Fibroblast of skin of scalp (primary cell): ENCODE data around the gene RER1.

Experiments
- DNase-seq: peaks from one replicate; pipeline ENCODE4 v3.0.0-alpha.2; 2013

Gene RER1

GRCh38 chr1:2408456-2408855 is 16.8 kb downstream of the RER1 start:
- DNase-seq = no peak

- DNase-seq = no peak
Observed at GRCh38 chr1:2408859-2409276, 17.2 kb downstream of the RER1 start.

GRCh38 chr1:2409745-2410144 is 18.1 kb downstream of the RER1 start:
- no peak for DNase-seq

GRCh38 chr1:2411801-2412394 is 20.3 kb downstream of the RER1 start:
- DNase-seq = no peak

GRCh38 chr1:2412395-2412772 is 20.7 kb downstream of the RER1 start, which contains the start of gene PEX10:
Gene PEX10, minus strand, starts transcription at chr1:2412564. Its CDS starts 62 bp downstream, at chr1:2412502.
- DNase-seq = peak; percentile 96

- DNase-seq = no peak
Observed at GRCh38 chr1:2412773-2413494, 21.3 kb downstream of the RER1 start.

- no peak for DNase-seq
Observed at GRCh38 chr1:2413495-2414296, 22.1 kb downstream of the RER1 start.

GRCh38 chr1:2414297-2414958 is 22.8 kb downstream of the RER1 start:
- peak; percentile 61 for DNase-seq

- DNase-seq = no peak
Observed at GRCh38 chr1:2415337-2415736, 23.7 kb downstream of the RER1 start.

- DNase-seq = no peak
Observed at GRCh38 chr1:2415801-2416208, 24.2 kb downstream of the RER1 start.

- DNase-seq = no peak
Observed at GRCh38 chr1:2416403-2416802, 24.8 kb downstream of the RER1 start.

- DNase-seq = no peak
Observed at GRCh38 chr1:2417083-2417832, 25.6 kb downstream of the RER1 start.

- no peak for DNase-seq
Observed at GRCh38 chr1:2417833-2418225, 26.2 kb downstream of the RER1 start.

- no peak for DNase-seq
Observed at GRCh38 chr1:2418791-2419320, 27.2 kb downstream of the RER1 start.

- no peak for DNase-seq
Observed at GRCh38 chr1:2419416-2419815, 27.8 kb downstream of the RER1 start.

- DNase-seq = no peak
Observed at GRCh38 chr1:2422523-2422922, 30.9 kb downstream of the RER1 start.

- DNase-seq = no peak
Observed at GRCh38 chr1:2425892-2426291, 34.3 kb downstream of the RER1 start.

GRCh38 chr1:2426540-2426939 is 34.9 kb downstream of the RER1 start:
- DNase-seq = no peak

GRCh38 chr1:2427051-2427450 is 35.4 kb downstream of the RER1 start:
- no peak for DNase-seq

- no peak for DNase-seq
Observed at GRCh38 chr1:2427976-2428375, 36.3 kb downstream of the RER1 start.

GRCh38 chr1:2428490-2428889 is 36.8 kb downstream of the RER1 start:
- no peak for DNase-seq
